GM18511 (cell line): ENCODE results near the gene WDCP.
"Not testable (repeated sequence)": the region's sequence is repeated elsewhere in the genome, so short reads cannot be mapped to it uniquely, and the experiment has no call there.

Experiments
- ATAC-seq: cut with Tn5 transposase; IDR thresholded peaks from one replicate; pipeline ENCODE4 v1.9.1; 2021; ENCODE audit warnings: mild to moderate bottlenecking, moderate library complexity; ENCODE audit not compliant: unreplicated experiment

The WDCP gene

GRCh38 chr2:24072259-24072658 lies 25.1 kb upstream of the WDCP start:
- no peak for ATAC-seq

GRCh38 chr2:24065341-24065740 lies 18.1 kb upstream of the WDCP start:
- ATAC-seq, result no peak

GRCh38 chr2:24058564-24059271 lies 11.5 kb upstream of the WDCP start:
- no peak for ATAC-seq

- no peak for ATAC-seq
Measured at GRCh38 chr2:24055750-24056149, 8.6 kb upstream of the WDCP start.

- no peak for ATAC-seq
Measured at GRCh38 chr2:24054366-24055010, 7.3 kb upstream of the WDCP start.

GRCh38 chr2:24052951-24053350 lies 5.8 kb upstream of the WDCP start:
- no peak for ATAC-seq

GRCh38 chr2:24051833-24052232 lies 4.6 kb upstream of the WDCP start:
- no peak for ATAC-seq

GRCh38 chr2:24050041-24050979 lies 3.1 kb upstream of the WDCP start:
- ATAC-seq, result no peak

GRCh38 chr2:24049485-24050021 lies 2.4 kb upstream of the WDCP start, which contains the start of gene FKBP1B:
FKBP1B (plus strand) TSS chr2:24049741; CDS start chr2:24049850, 109 bp downstream.
- no peak for ATAC-seq

- no peak for ATAC-seq
Measured at GRCh38 chr2:24048769-24049484, 1.7 kb upstream of the WDCP start.

GRCh38 chr2:24047703-24048033 lies 477 bp upstream of the WDCP start:
- no peak for ATAC-seq

- no peak for ATAC-seq
Measured at GRCh38 chr2:24046599-24046929, 627 bp downstream of the WDCP start.

GRCh38 chr2:24045511-24046508 lies 1.4 kb downstream of the WDCP start:
- no peak for ATAC-seq

GRCh38 chr2:24043133-24043532 lies 4.1 kb downstream of the WDCP start:
- ATAC-seq, result not testable (repeated sequence)

- ATAC-seq, result no peak
Measured at GRCh38 chr2:24040511-24040910, 6.7 kb downstream of the WDCP start.

GRCh38 chr2:24038786-24039499 lies 8.2 kb downstream of the WDCP start:
- ATAC-seq, result no peak

- no peak for ATAC-seq
Measured at GRCh38 chr2:24026233-24026632, 21.0 kb downstream of the WDCP start.

GRCh38 chr2:24024996-24025663 lies 22.1 kb downstream of the WDCP start:
- no peak for ATAC-seq
